HFFc6 (cell line): ENCODE measurements around the gene DENND1A. TPM values are rescaled to one million over a fixed set of nuclear protein-coding genes. Genes with fewer than 3 reads are reported as not detected.
A peak's percentile ranks its signal among the peaks of the same experiment; 100 is the strongest.
"Not testable (repeated sequence)": the region's sequence is repeated elsewhere in the genome, so short reads cannot be mapped to it uniquely, and the experiment has no call there.

Experiments
- DNase-seq: peaks from one replicate; pipeline ENCODE4 v3.0.0-alpha.2; 2018
- H3K27ac Mint-ChIP-seq: 2 replicates; pipeline ENCODE4 v1.8.0; 2020; ENCODE audit warnings: mild to moderate bottlenecking, mixed read lengths
- H3K27me3 Mint-ChIP-seq: 2 replicates; pipeline ENCODE4 v1.8.0; 2021; ENCODE audit warnings: mild to moderate bottlenecking, moderate library complexity, mixed read lengths; ENCODE audit not compliant: insufficient read depth
- H3K36me3 Mint-ChIP-seq: 2 replicates; pipeline ENCODE4 v1.8.0; 2021; ENCODE audit warnings: low read depth, mixed read lengths
- H3K4me1 Mint-ChIP-seq: 2 replicates; pipeline ENCODE4 v1.8.0; 2020; ENCODE audit warnings: low read depth, mixed read lengths
- H3K4me3 Mint-ChIP-seq: 2 replicates; pipeline ENCODE4 v1.8.0; 2020; ENCODE audit warnings: mild to moderate bottlenecking, moderate library complexity, mixed read lengths
- H3K9me3 Mint-ChIP-seq: 2 replicates; pipeline ENCODE4 v1.8.0; 2020; ENCODE audit warnings: mild to moderate bottlenecking, mixed read lengths
- total RNA-seq, 6 experiments: library from RNA; stranded (reverse); fragmentation: NEBNext Ultra II Directional; extraction: Animal tissue kit (Norgen Biotek cat#: 25700); gene quantifications; 2 replicates in 1 of 6; 3 replicates in 5 of 6; pipeline ENCODE4 v1.2.3, GENCODE V29; 2021
- TF ChIP-seq, protein P1 (sequence below): fragments of 200-600 bp; sonication (generic); IDR thresholded peaks from 2 replicates; pipeline ENCODE4 v1.5.0; 2021; ENCODE audit warnings: antibody characterized with exemption, mild to moderate bottlenecking

DENND1A gene
- total RNA-seq, 6 experiments from 2014 or later = 25.4 to 38.3 (median 30.3) TPM

DNA sequence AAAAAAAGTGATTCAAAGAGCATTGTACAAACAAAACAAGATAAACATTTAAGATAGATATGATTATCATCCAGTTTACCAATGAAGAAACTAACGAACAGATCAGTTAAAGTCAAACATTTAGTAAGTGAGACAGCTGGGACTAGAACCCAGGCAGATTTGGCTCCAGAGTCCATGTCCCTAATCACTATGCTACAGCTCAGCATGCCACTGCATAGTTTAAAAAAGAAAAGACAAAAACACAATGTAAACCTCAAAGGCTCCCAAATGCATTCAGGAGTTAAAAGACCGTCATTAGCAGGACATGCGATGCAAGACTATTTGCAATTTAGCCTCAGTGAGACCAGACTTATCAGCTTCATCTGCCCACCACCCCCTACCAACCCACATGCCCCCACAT lies 36.8 kb downstream of the DENND1A start:
- Mint-ChIP-seq H3K9me3 (peaks cover 2% of the 10 kb centered on the region), H3K4me3 (no peak overlapping the region), H3K36me3 (peaks cover 6% of the 10 kb centered on the region), H3K4me1 (peaks cover 18% of the 10 kb centered on the region), H3K27ac (no peak overlapping the region), H3K27me3 (no peaks in the 10 kb centered on the region; the same call in 1 of the 2 replicates)
- no peak for DNase-seq
- TF ChIP-seq, protein P1, sequence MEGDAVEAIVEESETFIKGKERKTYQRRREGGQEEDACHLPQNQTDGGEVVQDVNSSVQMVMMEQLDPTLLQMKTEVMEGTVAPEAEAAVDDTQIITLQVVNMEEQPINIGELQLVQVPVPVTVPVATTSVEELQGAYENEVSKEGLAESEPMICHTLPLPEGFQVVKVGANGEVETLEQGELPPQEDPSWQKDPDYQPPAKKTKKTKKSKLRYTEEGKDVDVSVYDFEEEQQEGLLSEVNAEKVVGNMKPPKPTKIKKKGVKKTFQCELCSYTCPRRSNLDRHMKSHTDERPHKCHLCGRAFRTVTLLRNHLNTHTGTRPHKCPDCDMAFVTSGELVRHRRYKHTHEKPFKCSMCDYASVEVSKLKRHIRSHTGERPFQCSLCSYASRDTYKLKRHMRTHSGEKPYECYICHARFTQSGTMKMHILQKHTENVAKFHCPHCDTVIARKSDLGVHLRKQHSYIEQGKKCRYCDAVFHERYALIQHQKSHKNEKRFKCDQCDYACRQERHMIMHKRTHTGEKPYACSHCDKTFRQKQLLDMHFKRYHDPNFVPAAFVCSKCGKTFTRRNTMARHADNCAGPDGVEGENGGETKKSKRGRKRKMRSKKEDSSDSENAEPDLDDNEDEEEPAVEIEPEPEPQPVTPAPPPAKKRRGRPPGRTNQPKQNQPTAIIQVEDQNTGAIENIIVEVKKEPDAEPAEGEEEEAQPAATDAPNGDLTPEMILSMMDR = no peak

DNA sequence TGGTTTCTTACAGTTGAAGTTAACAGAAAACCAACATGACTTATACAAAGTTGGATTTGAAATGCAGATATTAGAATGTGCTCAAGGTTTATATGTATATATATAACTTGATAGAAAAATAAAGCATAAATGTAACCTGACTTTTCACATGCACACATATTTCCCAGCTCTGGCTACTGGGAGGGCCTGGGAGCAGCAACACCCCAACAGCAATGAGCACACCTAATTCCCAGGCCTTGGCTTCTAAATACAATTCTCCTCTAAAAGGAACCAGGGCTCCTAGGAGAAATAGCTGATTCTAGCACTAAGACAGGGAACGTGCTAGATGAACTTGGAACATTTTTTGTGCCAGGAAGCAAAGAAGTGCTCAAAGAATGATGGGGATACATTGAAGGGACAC lies 42.1 kb downstream of the DENND1A start:
- peaks cover 16% of the 10 kb centered on the region for H3K36me3 Mint-ChIP-seq
- TF ChIP-seq, protein P1 = no peak
- DNase-seq = no peak
- H3K27ac Mint-ChIP-seq = no peak overlapping the region
- peaks cover 9% of the 10 kb centered on the region; the same call in 1 of the 2 replicates for H3K4me1 Mint-ChIP-seq
- no peaks in the 10 kb centered on the region; the same call in 1 of the 2 replicates for H3K27me3 Mint-ChIP-seq
- no peak overlapping the region for H3K4me3 Mint-ChIP-seq
- peaks cover 9% of the 10 kb centered on the region for H3K9me3 Mint-ChIP-seq

DNA sequence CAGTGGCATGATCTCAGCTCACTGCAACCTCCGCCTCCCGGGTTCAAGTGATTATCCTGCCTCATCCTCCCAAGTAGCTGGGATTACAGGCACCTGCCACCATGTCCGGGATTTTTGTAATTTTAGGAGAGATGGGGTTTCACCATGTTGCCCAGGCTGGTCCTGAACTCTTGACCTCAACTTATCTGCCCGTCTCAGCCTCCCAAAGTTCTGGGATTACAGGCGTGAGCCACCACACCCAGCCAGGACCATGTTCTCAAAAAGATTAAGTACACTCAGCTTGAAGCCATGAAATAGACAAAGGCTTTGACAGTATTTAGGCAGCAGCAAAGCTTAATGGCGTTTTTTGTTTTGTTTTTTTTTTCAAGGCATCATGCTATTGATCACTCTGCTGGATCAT lies 44.1 kb downstream of the DENND1A start:
- H3K36me3 Mint-ChIP-seq = peaks cover 16% of the 10 kb centered on the region
- H3K9me3 Mint-ChIP-seq, DNase-seq, H3K27me3 Mint-ChIP-seq, H3K4me1 Mint-ChIP-seq, H3K4me3 Mint-ChIP-seq, H3K27ac Mint-ChIP-seq: not testable (repeated sequence)

DNA sequence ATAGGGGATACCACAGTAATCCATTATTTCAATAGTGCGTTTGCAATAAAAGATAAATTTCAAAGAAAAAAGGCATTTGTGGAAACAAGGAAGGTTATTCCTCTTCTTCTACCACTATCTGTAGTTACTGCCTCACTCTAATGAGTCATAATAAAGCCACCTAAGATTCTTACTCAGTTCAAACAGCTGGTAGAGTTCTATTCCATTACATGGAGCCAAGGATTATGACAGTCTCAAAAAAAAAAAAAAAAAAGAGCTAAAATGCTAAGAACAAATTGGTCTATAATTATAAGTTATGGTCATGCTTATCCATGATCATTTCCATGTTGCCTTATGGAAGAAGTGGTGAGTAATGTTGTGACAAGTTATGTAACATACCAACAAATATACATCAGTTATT lies 46.3 kb downstream of the DENND1A start:
- Mint-ChIP-seq H3K4me3 (no peak overlapping the region), H3K27ac (no peak overlapping the region)
- TF ChIP-seq, protein P1 = no peak

DNA sequence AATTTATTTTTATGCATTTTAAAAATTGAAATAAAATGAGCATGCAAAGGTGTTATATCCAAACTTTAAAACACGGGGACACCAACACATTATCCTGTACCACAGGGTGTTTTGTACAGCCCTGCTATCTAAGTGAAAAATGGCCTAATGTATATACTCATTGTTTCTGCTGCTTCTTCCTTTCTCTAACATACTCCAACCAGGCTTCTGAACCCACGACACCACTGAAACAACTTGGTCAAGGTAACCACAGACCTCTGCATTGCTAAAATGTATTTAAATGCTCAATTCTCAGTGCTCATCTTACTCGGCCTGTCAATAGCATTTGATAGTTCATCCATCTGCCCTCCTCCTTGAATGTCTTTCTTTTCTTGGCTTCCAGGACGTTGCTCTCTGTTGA lies 48.3 kb downstream of the DENND1A start:
- DNase-seq = no peak
- TF ChIP-seq, protein P1 = no peak
- no peaks in the 10 kb centered on the region for H3K9me3 Mint-ChIP-seq
- no peaks in the 10 kb centered on the region for H3K27me3 Mint-ChIP-seq
- no peak overlapping the region for H3K27ac Mint-ChIP-seq
- peaks cover under 1% of the 10 kb centered on the region; the same call in 1 of the 2 replicates for H3K36me3 Mint-ChIP-seq
- peaks cover 9% of the 10 kb centered on the region; the same call in 1 of the 2 replicates for H3K4me1 Mint-ChIP-seq
- no peak overlapping the region for H3K4me3 Mint-ChIP-seq

More for the DNA sequence above, 46.3 kb downstream of the DENND1A start:
- peaks cover 9% of the 10 kb centered on the region for H3K9me3 Mint-ChIP-seq
- peaks cover 15% of the 10 kb centered on the region for H3K36me3 Mint-ChIP-seq
- DNase-seq = peak; percentile 18
- no peaks in the 10 kb centered on the region; the same call in 1 of the 2 replicates for H3K27me3 Mint-ChIP-seq
- H3K4me1 Mint-ChIP-seq = peaks cover 9% of the 10 kb centered on the region; the same call in 1 of the 2 replicates

DNA sequence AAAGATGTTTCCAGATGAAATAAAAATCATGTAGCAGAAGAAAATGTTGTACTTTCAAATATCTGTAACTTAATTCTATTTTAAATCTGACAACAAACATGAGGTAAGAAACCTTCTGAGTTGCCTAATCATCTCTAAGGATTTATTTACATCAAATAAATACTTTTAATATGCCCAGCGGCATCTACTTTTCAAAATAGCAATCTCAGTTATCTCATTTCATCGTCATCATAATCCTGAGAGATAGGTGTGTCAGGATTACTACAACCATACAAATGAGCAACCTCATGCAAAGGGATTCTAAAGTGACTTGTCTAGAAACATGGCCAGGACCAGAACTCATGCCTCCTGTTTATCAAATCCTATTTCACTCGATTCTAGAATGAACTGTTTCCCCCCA lies 49.5 kb downstream of the DENND1A start:
- Mint-ChIP-seq H3K4me1 (peaks cover 9% of the 10 kb centered on the region; the same call in 1 of the 2 replicates), H3K27me3 (no peaks in the 10 kb centered on the region)
- DNase-seq = no peak

More for the DNA sequence above, 49.5 kb downstream of the DENND1A start:
- H3K9me3 Mint-ChIP-seq = no peaks in the 10 kb centered on the region
- no peak overlapping the region for H3K4me3 Mint-ChIP-seq
- TF ChIP-seq, protein P1 = no peak
- H3K27ac Mint-ChIP-seq = no peak overlapping the region
- H3K36me3 Mint-ChIP-seq = peaks cover 5% of the 10 kb centered on the region; the same call in 1 of the 2 replicates
